Left ventricle myocardium inferior (tissue), 1 donor: Measurements from ENCODE around the gene PDGFRA. TPM values are rescaled to one million over a fixed set of nuclear protein-coding genes. Genes with fewer than 3 reads are reported as not detected.
"Not testable (repeated sequence)": the region's sequence is repeated elsewhere in the genome, so short reads cannot be mapped to it uniquely, and the experiment has no call there.

Experiments
- DNase-seq: peaks from one replicate; pipeline ENCODE4 v3.0.0-alpha.2; 2020
- H3K27ac ChIP-seq: fragments of 200-600 bp; replicated peaks from 2 replicates; pipeline ENCODE4 v1.8.0; 2021
- H3K27me3 ChIP-seq: fragments of 200-600 bp; 2 replicates; pipeline ENCODE4 v1.8.0; 2021; ENCODE audit warnings: low read depth
- H3K36me3 ChIP-seq: fragments of 200-600 bp; 2 replicates; pipeline ENCODE4 v1.8.0; 2021
- H3K4me1 ChIP-seq: fragments of 200-600 bp; 2 replicates; pipeline ENCODE4 v1.8.0; 2021
- H3K4me3 ChIP-seq: fragments of 200-600 bp; 2 replicates; pipeline ENCODE4 v1.8.0; 2021; ENCODE audit warnings: mild to moderate bottlenecking, moderate library complexity
- H3K9me3 ChIP-seq: fragments of 200-600 bp; replicated peaks from 2 replicates; pipeline ENCODE4 v1.8.0; 2021
- CTCF ChIP-seq: fragments of 200-600 bp; IDR thresholded peaks from 2 replicates; pipeline ENCODE4 v1.8.0; 2021; ENCODE audit warnings: antibody characterized with exemption, mild to moderate bottlenecking, borderline replicate concordance
- intact Hi-C: fragments of 100-400 bp; cut with micrococcal nuclease; formaldehyde crosslinking; loops from one replicate; pipeline ENCODE4 v1.11.0; 2022
- total RNA-seq: library from RNA; stranded (reverse); fragmentation: NEBNext Ultra II Directional; extraction: Animal tissue kit (Norgen Biotek cat#: 25700); gene quantifications from one replicate; pipeline ENCODE4 v1.2.1, GENCODE V29; 2021
- donor health status: DM: no; HTN: yes; CAD: no; lungs with severe emphysema.

PDGFRA gene
- total RNA-seq, 1 donor from 2014 or later: 24.8 TPM

DNA sequence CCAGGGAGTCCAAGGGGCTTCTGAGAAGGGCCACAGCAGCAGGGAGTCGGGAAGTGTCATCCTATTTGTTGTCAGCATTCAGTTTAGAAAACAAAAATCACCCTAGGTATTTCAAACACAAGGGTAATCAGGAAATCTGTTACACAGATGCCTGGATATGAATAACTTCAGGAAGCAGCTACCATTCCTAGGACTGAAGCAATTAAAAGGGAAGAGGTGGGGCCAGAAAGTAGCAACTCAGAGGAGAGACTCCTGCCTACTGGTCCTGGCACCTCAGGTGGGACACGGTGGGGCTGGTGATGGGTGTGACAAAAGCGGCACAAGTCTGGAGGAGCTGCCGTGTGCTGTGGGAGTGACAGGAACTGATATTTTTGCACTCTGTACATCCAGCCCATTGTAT, 107.9 kb downstream of the PDGFRA start:
- intact Hi-C loops: no loop called here
- no peak for DNase-seq
- no peak overlapping the region for H3K4me3 ChIP-seq
- TF ChIP-seq CTCF: no peak
- peak overlapping the region; percentile 28 for H3K27ac ChIP-seq
- peaks cover 6% of the 10 kb centered on the region for H3K4me1 ChIP-seq
- H3K27me3 ChIP-seq: no peaks in the 10 kb centered on the region
- no peaks in the 10 kb centered on the region for H3K36me3 ChIP-seq
- H3K9me3 ChIP-seq: no peaks in the 10 kb centered on the region

DNA sequence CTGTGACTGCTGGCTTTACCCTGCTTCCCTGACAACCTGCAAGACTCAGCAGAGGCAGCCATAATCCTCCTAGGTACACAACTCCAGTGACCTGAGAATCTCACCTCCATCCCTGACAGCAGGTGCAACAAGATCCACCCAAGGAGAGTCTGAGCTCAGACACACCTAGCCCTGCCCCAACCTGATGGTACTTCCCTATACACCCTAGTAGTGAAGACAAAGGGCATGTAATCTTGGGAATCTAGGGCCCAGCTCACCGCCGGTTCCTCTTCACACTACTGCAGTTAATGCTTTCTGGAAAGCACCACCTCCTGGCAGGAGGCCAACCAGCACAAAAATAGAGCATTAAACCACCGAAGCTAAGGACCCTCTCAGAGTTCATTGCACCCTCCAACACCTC, 113.0 kb downstream of the PDGFRA start:
- H3K4me1 ChIP-seq, intact Hi-C loops, H3K27me3 ChIP-seq, H3K4me3 ChIP-seq, H3K9me3 ChIP-seq, H3K36me3 ChIP-seq, H3K27ac ChIP-seq, DNase-seq: not testable (repeated sequence)

Other genes with a start within 250 kb of the PDGFRA start
- 9.1 TPM for gene CHIC2, start 164.7 kb upstream of the PDGFRA start, total RNA-seq
- gene GSX2, start 129.1 kb upstream of the PDGFRA start, total RNA-seq: not detected